Mucosa of rectum (tissue), 2 donors: Measurements from ENCODE around the gene SIN3A.

Experiments
- H3K27ac ChIP-seq, 2 donors: one replicate each; pipeline ENCODE4 v1.7.0; 2013; ENCODE audit warnings: inconsistent platforms in 2 of 2, low read depth in 2 of 2, low read length in 2 of 2
- H3K27me3 ChIP-seq, 2 donors: one replicate each; pipeline ENCODE4 v1.7.0; 2013; ENCODE audit warnings: low read length in 2 of 2; ENCODE audit not compliant: control insufficient read depth in 2 of 2, insufficient read depth in 2 of 2
- H3K36me3 ChIP-seq, 2 donors: one replicate each; pipeline ENCODE4 v1.7.0; 2013; ENCODE audit warnings: low read length in 2 of 2; ENCODE audit not compliant: control insufficient read depth in 2 of 2, insufficient read depth in 2 of 2
- H3K4me1 ChIP-seq, 2 donors: one replicate each; pipeline ENCODE4 v1.7.0; 2013; ENCODE audit warnings: low read length in 2 of 2, mild to moderate bottlenecking in 1 of 2; ENCODE audit not compliant: control insufficient read depth in 2 of 2, insufficient read depth in 2 of 2
- H3K4me3 ChIP-seq, 2 donors: one replicate each; pipeline ENCODE4 v1.7.0; 2013; ENCODE audit warnings: low read length in 2 of 2
- H3K9ac ChIP-seq, 2 donors: one replicate each; pipeline ENCODE4 v1.7.0; 2013; ENCODE audit warnings: low read length in 2 of 2, low read depth in 1 of 2, mild to moderate bottlenecking in 1 of 2
- H3K9me3 ChIP-seq, 2 donors: one replicate each; pipeline ENCODE4 v1.7.0; 2013; ENCODE audit warnings: low read length in 2 of 2; ENCODE audit not compliant: control insufficient read depth in 2 of 2
- donor health status: healthy.
- donor health status: Normal muscosa, but diverticular disease.

SIN3A gene

DNA sequence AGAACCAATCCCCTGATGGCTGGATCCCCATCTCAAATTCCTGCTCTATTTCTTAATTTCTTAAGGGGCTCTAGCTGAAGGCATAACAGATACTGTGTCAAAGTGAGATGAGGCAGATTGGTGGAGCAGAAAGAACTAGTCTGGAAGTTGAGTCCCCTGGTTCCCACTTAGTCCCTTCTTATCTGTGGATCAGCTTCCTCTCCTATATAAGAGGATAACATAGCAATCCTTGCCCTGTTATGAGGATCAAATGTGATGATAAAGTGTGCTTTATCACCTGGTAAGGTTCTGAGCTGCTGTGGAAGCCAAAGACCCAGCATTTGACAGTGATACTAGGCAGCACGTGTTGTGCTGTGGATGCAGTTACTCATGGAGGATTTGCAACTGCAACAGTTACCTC lies 8.1 kb upstream of the SIN3A start:
- H3K9ac ChIP-seq = no peak overlapping the region
- peaks cover 0 to under 1% of the 10 kb centered on the region in 2 donors for H3K36me3 ChIP-seq
- H3K4me1 ChIP-seq = peaks cover 8 to 16% of the 10 kb centered on the region in 2 donors
- no peaks in the 10 kb centered on the region for H3K9me3 ChIP-seq
- no peak overlapping the region for H3K4me3 ChIP-seq
- H3K27ac ChIP-seq = no peak overlapping the region
- no peaks in the 10 kb centered on the region for H3K27me3 ChIP-seq

DNA sequence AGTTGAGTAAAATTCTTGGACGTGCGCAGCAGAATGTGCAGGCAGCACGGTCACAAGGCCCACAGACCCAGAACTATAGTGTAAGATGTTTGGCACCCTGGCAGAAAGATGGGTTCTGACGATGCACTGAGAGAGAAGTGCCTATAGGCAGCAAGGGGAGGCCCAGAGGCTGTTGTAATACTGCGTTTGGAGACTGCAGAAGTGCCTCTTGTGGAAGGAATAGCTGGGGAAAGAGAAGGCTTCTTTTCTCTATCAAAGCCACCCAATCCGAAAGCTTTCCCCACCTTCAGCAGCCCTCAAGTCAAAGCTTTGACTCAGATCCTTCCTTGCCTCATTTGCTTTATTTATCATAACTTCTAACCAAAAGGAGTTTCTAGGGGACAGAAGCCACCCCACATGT lies 5.2 kb upstream of the SIN3A start:
- Histone ChIP-seq H3K36me3 (no peaks in the 10 kb centered on the region), H3K27me3 (no peaks in the 10 kb centered on the region), H3K9ac (no peak overlapping the region), H3K4me3 (peak overlapping the region in 1 of 2 donors; percentile 96), H3K27ac (no peak overlapping the region), H3K4me1 (peaks cover 20 to 30% of the 10 kb centered on the region in 2 donors), H3K9me3 (no peaks in the 10 kb centered on the region)

GRCh38 chr15:75455982-75456531 lies 4.6 kb upstream of the SIN3A start:
- peak overlapping the region; percentile 78 to 83 for H3K9ac ChIP-seq
- no peaks in the 10 kb centered on the region for H3K36me3 ChIP-seq
- peaks cover 20 to 30% of the 10 kb centered on the region in 2 donors for H3K4me1 ChIP-seq
- H3K27ac ChIP-seq = peak overlapping the region; percentile 91 to 95
- no peaks in the 10 kb centered on the region for H3K27me3 ChIP-seq
- H3K4me3 ChIP-seq = peak overlapping the region; percentile 85 to 96
- H3K9me3 ChIP-seq = no peaks in the 10 kb centered on the region

GRCh38 chr15:75455424-75455981 lies 4.0 kb upstream of the SIN3A start:
- H3K9ac ChIP-seq = peak overlapping the region; percentile 78 to 86
- H3K27me3 ChIP-seq = no peaks in the 10 kb centered on the region
- H3K4me1 ChIP-seq = peaks cover 19 to 25% of the 10 kb centered on the region in 2 donors
- H3K27ac ChIP-seq = peak overlapping the region; percentile 91 to 95
- no peaks in the 10 kb centered on the region for H3K36me3 ChIP-seq
- no peaks in the 10 kb centered on the region for H3K9me3 ChIP-seq
- H3K4me3 ChIP-seq = peak overlapping the region; percentile 85 to 96

- H3K9me3 ChIP-seq = no peaks in the 10 kb centered on the region
These were observed 3.2 kb upstream of the SIN3A start for GRCh38 chr15:75454471-75455378.

GRCh38 chr15:75453703-75454470 lies 2.4 kb upstream of the SIN3A start:
- no peaks in the 10 kb centered on the region for H3K36me3 ChIP-seq
- H3K4me1 ChIP-seq = peaks cover 29 to 34% of the 10 kb centered on the region in 2 donors
- no peaks in the 10 kb centered on the region for H3K27me3 ChIP-seq
- no peaks in the 10 kb centered on the region for H3K9me3 ChIP-seq
- peak overlapping the region; percentile 85 to 96 for H3K4me3 ChIP-seq
- H3K9ac ChIP-seq = peak overlapping the region; percentile 91 to 98
- peak overlapping the region; percentile 95 to 99 for H3K27ac ChIP-seq

More at GRCh38 chr15:75454471-75455378, 3.2 kb upstream of the SIN3A start:
- Histone ChIP-seq H3K27ac (peak overlapping the region; percentile 91 to 95), H3K36me3 (no peaks in the 10 kb centered on the region), H3K27me3 (no peaks in the 10 kb centered on the region), H3K9ac (peak overlapping the region; percentile 78 to 86), H3K4me3 (peak overlapping the region; percentile 85 to 96), H3K4me1 (peaks cover 22 to 27% of the 10 kb centered on the region in 2 donors)

GRCh38 chr15:75452865-75453702 lies 1.6 kb upstream of the SIN3A start:
- no peaks in the 10 kb centered on the region for H3K36me3 ChIP-seq
- H3K4me3 ChIP-seq = peak overlapping the region; percentile 75 to 76
- H3K4me1 ChIP-seq = peaks cover 29 to 34% of the 10 kb centered on the region in 2 donors
- no peaks in the 10 kb centered on the region for H3K9me3 ChIP-seq
- peak overlapping the region; percentile 91 to 98 for H3K9ac ChIP-seq
- peak overlapping the region; percentile 90 to 99 for H3K27ac ChIP-seq
- no peaks in the 10 kb centered on the region for H3K27me3 ChIP-seq

- peak overlapping the region; percentile 91 to 98 for H3K9ac ChIP-seq
- no peaks in the 10 kb centered on the region for H3K27me3 ChIP-seq
- peaks cover 29 to 35% of the 10 kb centered on the region in 2 donors for H3K4me1 ChIP-seq
- H3K27ac ChIP-seq = peak overlapping the region; percentile 90 to 99
- H3K4me3 ChIP-seq = peak overlapping the region; percentile 75 to 76
- H3K9me3 ChIP-seq = no peaks in the 10 kb centered on the region
- H3K36me3 ChIP-seq = peaks cover 0 to 3% of the 10 kb centered on the region in 2 donors
These were observed 924 bp upstream of the SIN3A start for GRCh38 chr15:75452364-75452864.

DNA sequence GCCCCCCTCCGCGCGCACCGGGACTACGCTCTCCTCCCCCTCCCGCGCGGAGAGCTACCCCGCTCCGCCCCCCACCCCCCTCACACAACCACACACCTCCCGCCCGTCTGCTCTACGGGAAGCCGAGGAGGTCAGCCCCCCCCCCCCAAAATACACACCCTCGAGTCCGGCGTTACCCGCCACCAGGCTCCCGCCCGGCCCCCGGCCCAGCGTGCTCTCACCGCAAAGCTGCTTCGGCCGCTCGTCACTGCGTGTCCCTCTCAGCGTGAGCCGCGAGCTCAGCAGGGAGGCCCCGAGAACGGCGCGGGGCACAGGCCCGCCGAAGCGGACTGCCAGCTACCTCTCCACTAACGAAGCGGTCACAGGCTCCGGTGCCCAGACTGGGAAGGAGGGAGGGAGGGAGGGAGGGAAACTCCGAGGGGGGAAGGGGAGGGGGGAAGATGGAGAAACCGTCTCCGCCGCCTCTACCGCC lies 252 bp downstream of the SIN3A start:
- Histone ChIP-seq H3K4me1 (peaks cover 27 to 32% of the 10 kb centered on the region in 2 donors), H3K27me3 (no peaks in the 10 kb centered on the region), H3K9ac (peak overlapping the region; percentile 47 to 77), H3K4me3 (peak overlapping the region; percentile 76 to 78), H3K9me3 (no peaks in the 10 kb centered on the region), H3K36me3 (peaks cover 0 to 5% of the 10 kb centered on the region in 2 donors), H3K27ac (peak overlapping the region; percentile 99)
